GM12874 (cell line): ENCODE measurements around the gene PPP1R8.
A peak's percentile ranks its signal among the peaks of the same experiment; 100 is the strongest.

Experiments used
- CTCF ChIP-seq: IDR thresholded peaks from 2 replicates; pipeline ENCODE4 v1.5.1; 2011; ENCODE audit warnings: low read depth, mild to moderate bottlenecking, control low read depth, low read length, moderate library complexity; ENCODE audit not compliant: insufficient read depth

PPP1R8 gene

GRCh38 chr1:27849951-27850350, 19.4 kb downstream of the PPP1R8 start:
- no peak for TF ChIP-seq CTCF

- no peak for TF ChIP-seq CTCF
Observed at GRCh38 chr1:27855085-27855484, 24.5 kb downstream of the PPP1R8 start.

GRCh38 chr1:27856561-27857343, 26.2 kb downstream of the PPP1R8 start:
- TF ChIP-seq CTCF, result no peak

GRCh38 chr1:27858072-27858948, 27.7 kb downstream of the PPP1R8 start:
- TF ChIP-seq CTCF, result peak; percentile 99

GRCh38 chr1:27858949-27859576, 28.5 kb downstream of the PPP1R8 start:
- no peak for TF ChIP-seq CTCF

GRCh38 chr1:27861436-27861835, 30.9 kb downstream of the PPP1R8 start:
- TF ChIP-seq CTCF, result no peak

GRCh38 chr1:27862004-27862403, 31.4 kb downstream of the PPP1R8 start:
- TF ChIP-seq CTCF, result no peak
